ENCODE measurements around the gene BTBD16.

Gene BTBD16

DNA sequence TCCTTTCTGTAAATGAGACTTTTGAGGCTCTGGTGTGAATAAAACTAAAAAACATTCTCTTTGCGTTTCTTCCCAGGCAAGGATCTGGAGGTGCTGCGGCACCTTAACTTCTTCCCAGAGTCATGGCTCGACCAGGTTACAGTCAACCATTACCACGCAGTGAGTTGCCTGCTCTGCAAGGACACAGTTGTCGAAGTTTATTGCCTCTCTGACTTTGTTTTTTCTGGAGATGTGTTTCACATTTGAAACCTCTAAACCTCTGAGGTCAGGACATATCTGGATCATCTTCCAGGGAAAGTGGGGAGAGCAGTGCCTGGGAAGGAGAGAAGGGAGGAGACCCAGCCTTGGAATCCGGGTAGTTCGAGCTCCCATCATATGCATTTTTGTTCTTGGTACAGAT lies 60.0 kb downstream of the BTBD16 start:
- no peaks in the 10 kb centered on the region for H3K9me3 ChIP-seq (ENCODE audit: insufficient read depth, low read length)
- no peaks in the 10 kb centered on the region for H3K36me3 ChIP-seq (ENCODE audit: insufficient read depth, insufficient read length, low read length)
- TF ChIP-seq SUZ12 (IDR thresholded peaks at IDR 0.05; ENCODE audit: extremely low read depth, insufficient read depth, insufficient read length) (no peak), YY1 (IDR thresholded peaks at IDR 0.05; ENCODE audit: insufficient read depth, insufficient read length) (no peak), ZNF274 (IDR thresholded peaks at IDR 0.05; ENCODE audit: low read depth, low read length) (no peak)
- DNase-seq (ENCODE audit: low read depth, low spot score), result no peak
- peaks cover 2% of the 10 kb centered on the region for H3K4me1 ChIP-seq (ENCODE audit: insufficient read depth, insufficient read length)
- no peaks in the 10 kb centered on the region for H3K27me3 ChIP-seq (ENCODE audit: insufficient read depth, insufficient read length)
- no peak overlapping the region for H3K4me3 ChIP-seq (ENCODE audit: insufficient read length, low read depth)
- H3K9ac ChIP-seq (ENCODE audit: insufficient read length, low read depth), result no peak overlapping the region

DNA sequence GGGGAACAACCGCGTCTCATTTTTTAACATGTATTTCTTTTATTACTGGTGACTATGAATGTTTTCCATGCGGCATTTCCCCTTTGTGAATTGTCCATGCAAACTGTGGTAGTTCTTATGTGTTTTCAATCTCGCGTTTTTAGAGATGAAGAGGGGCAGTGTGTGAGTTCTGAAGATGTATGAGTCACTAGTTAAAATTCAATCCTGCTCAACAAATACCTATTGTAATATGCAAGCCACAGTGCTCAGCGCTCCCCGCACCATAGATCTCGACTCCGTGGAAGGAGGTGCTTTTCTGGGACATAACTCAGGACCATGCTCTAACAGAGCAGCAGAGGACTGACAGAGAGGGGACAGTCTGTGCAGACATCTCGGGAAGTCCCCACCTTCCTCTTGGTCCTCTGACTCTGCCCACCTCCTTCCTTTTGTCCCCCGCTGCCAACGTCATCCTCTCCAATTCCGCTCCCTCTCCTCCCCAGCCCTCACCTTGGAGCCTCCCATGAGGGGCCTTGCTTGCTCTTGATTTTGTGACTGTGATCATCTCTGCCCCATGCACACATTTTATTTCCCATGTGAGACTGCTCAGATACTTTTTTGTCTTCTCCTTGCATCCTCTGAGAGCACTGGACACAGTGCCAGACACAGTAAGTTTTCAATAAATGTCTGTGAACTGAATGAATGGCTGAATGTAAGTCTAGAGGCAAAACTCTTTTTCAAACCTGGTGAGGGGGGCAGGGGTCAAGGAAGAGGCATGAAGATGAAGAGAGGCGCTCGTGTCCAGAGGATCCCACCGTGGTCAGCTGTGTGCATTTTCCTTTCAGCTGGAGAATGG lies 60.7 kb downstream of the BTBD16 start:
- DNase-seq (ENCODE audit: low read depth, low spot score), result no peak
- no peak overlapping the region for H3K9ac ChIP-seq (ENCODE audit: insufficient read length, low read depth)
- TF ChIP-seq SUZ12 (IDR thresholded peaks at IDR 0.05; ENCODE audit: extremely low read depth, insufficient read depth, insufficient read length) (no peak), ZNF274 (IDR thresholded peaks at IDR 0.05; ENCODE audit: low read depth, low read length) (no peak), YY1 (IDR thresholded peaks at IDR 0.05; ENCODE audit: insufficient read depth, insufficient read length) (no peak)

DNA sequence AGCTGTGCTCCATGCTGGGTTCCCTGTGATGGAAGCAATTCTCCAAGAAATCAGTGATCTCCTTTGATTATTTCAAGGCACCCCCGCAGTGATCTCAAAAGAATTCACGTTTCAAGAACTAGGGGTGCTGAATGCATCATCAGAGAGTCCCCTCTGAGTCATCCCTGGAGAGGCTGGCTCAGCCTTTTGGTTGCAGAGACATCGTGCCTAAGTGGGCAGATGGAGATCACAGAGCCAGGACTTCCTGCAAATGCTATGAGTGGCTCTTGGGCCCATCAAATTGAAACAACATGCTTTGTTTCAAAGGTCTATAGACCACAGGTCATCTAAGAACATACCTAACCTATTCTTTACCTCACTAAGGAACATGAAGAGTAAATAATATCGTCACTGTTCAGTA lies 61.9 kb downstream of the BTBD16 start:
- H3K36me3 ChIP-seq (ENCODE audit: insufficient read depth, insufficient read length, low read length), result no peaks in the 10 kb centered on the region
- H3K4me1 ChIP-seq (ENCODE audit: insufficient read depth, insufficient read length), result peaks cover 2% of the 10 kb centered on the region
- no peak for DNase-seq (ENCODE audit: low read depth, low spot score)
- H3K27me3 ChIP-seq (ENCODE audit: insufficient read depth, insufficient read length), result no peaks in the 10 kb centered on the region
- TF ChIP-seq YY1 (IDR thresholded peaks at IDR 0.05; ENCODE audit: insufficient read depth, insufficient read length), result no peak
- no peak for TF ChIP-seq ZNF274 (IDR thresholded peaks at IDR 0.05; ENCODE audit: low read depth, low read length)
- TF ChIP-seq SUZ12 (IDR thresholded peaks at IDR 0.05; ENCODE audit: extremely low read depth, insufficient read depth, insufficient read length), result no peak
- H3K4me3 ChIP-seq (ENCODE audit: insufficient read length, low read depth), result no peak overlapping the region
- no peaks in the 10 kb centered on the region for H3K9me3 ChIP-seq (ENCODE audit: insufficient read depth, low read length)
- no peak overlapping the region for H3K9ac ChIP-seq (ENCODE audit: insufficient read length, low read depth)

More for the DNA sequence above, 60.7 kb downstream of the BTBD16 start:
- Histone ChIP-seq H3K4me1 (ENCODE audit: insufficient read depth, insufficient read length) (peaks cover 2% of the 10 kb centered on the region), H3K36me3 (ENCODE audit: insufficient read depth, insufficient read length, low read length) (no peaks in the 10 kb centered on the region), H3K27me3 (ENCODE audit: insufficient read depth, insufficient read length) (no peaks in the 10 kb centered on the region), H3K4me3 (ENCODE audit: insufficient read length, low read depth) (no peak overlapping the region), H3K9me3 (ENCODE audit: insufficient read depth, low read length) (no peaks in the 10 kb centered on the region)

DNA sequence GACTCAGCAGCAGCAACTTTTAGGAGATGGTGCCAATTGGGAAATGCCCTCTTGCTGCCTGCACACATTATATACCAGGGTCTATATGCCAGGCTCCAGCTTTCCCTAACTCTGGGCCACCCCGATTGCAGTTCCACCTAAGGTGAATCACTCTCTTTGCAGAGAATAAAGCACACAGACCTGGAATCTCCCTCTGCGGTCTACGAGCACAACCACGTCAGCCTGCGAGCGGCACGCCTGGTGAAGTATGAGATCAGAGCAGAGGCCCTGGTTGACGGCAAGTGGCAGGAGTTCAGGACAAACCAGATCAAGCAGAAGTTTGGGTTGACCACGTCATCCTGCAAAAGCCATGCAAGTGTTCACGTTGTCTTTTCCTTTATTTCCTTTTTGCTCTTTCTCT lies 65.2 kb downstream of the BTBD16 start:
- H3K4me3 ChIP-seq (ENCODE audit: insufficient read length, low read depth), result no peak overlapping the region
- TF ChIP-seq YY1 (IDR thresholded peaks at IDR 0.05; ENCODE audit: insufficient read depth, insufficient read length) (no peak), ZNF274 (IDR thresholded peaks at IDR 0.05; ENCODE audit: low read depth, low read length) (no peak), SUZ12 (IDR thresholded peaks at IDR 0.05; ENCODE audit: extremely low read depth, insufficient read depth, insufficient read length) (no peak)
- no peak for DNase-seq (ENCODE audit: low read depth, low spot score)
- H3K4me1 ChIP-seq (ENCODE audit: insufficient read depth, insufficient read length), result peaks cover 2% of the 10 kb centered on the region
- H3K36me3 ChIP-seq (ENCODE audit: insufficient read depth, insufficient read length, low read length), result no peaks in the 10 kb centered on the region
- H3K9me3 ChIP-seq (ENCODE audit: insufficient read depth, low read length), result no peaks in the 10 kb centered on the region
- no peak overlapping the region for H3K9ac ChIP-seq (ENCODE audit: insufficient read length, low read depth)
- no peaks in the 10 kb centered on the region for H3K27me3 ChIP-seq (ENCODE audit: insufficient read depth, insufficient read length)

DNA sequence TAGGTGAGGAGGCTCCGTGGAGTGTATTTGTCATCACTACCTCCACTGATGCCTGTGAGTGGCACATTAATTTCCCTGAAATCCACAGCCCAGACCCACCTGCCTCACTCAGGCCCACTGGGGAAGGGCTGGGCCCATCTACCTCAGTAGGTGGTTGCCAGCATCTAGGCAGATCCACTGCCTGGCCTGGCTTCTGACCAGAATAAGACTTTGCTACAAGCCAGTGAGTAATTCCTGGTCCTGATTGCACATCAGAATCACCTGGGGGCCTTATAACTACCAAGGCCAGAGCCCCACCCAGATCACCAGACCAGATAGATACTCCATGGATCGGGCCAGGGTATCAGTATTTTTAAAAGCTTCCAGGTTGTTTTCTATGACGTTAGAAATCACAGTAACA lies 65.9 kb downstream of the BTBD16 start:
- Histone ChIP-seq H3K9ac (ENCODE audit: insufficient read length, low read depth) (no peak overlapping the region), H3K9me3 (ENCODE audit: insufficient read depth, low read length) (no peaks in the 10 kb centered on the region), H3K4me3 (ENCODE audit: insufficient read length, low read depth) (no peak overlapping the region), H3K4me1 (ENCODE audit: insufficient read depth, insufficient read length) (no peaks in the 10 kb centered on the region), H3K27me3 (ENCODE audit: insufficient read depth, insufficient read length) (no peaks in the 10 kb centered on the region), H3K36me3 (ENCODE audit: insufficient read depth, insufficient read length, low read length) (no peaks in the 10 kb centered on the region)
- no peak for TF ChIP-seq ZNF274 (IDR thresholded peaks at IDR 0.05; ENCODE audit: low read depth, low read length)
- no peak for TF ChIP-seq SUZ12 (IDR thresholded peaks at IDR 0.05; ENCODE audit: extremely low read depth, insufficient read depth, insufficient read length)
- TF ChIP-seq YY1 (IDR thresholded peaks at IDR 0.05; ENCODE audit: insufficient read depth, insufficient read length), result no peak
- DNase-seq (ENCODE audit: low read depth, low spot score), result no peak

DNA sequence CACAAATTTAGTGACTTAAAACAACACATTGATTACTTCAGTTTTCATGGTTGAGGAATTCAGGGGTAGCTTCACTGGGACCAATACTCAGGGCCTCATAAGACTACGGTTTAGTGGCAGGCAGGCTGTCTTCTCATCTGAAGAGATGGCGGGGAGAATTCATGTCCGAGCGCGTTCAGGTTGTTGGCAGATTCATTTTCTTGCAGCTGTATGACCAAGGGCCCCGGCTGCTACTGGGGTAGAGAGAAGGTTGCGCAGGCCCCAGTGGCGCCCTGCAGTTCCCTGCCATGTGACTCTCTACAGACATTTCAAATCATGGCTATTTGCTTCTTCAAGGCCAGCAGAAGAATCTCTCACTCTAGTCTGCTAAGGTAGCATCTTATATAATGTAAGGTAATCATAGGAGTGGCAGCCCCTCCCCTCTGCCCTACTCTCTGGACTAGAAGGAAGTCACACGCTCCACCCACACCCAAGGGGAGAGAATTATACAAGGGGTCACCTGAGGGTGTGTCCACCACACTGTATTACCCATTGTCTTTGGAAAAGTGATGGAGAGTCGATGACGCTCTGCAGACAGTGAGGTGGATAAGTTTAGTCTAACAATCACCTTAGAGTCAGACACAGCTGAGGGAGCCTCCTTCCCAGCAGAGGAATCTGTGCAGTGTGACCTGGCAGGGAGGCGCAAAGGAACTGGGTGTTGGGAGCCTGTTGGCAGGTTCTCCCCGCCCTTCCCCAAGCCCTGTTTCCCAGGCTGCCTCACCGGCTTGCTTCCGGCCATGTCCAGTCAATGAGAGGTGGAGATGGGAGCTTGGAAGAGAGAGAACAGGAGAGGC lies 67.7 kb downstream of the BTBD16 start:
- TF ChIP-seq YY1 (IDR thresholded peaks at IDR 0.05; ENCODE audit: insufficient read depth, insufficient read length), result no peak
- TF ChIP-seq SUZ12 (IDR thresholded peaks at IDR 0.05; ENCODE audit: extremely low read depth, insufficient read depth, insufficient read length), result no peak
- no peak for TF ChIP-seq ZNF274 (IDR thresholded peaks at IDR 0.05; ENCODE audit: low read depth, low read length)
- Histone ChIP-seq H3K9me3 (ENCODE audit: insufficient read depth, low read length) (no peaks in the 10 kb centered on the region), H3K27me3 (ENCODE audit: insufficient read depth, insufficient read length) (no peaks in the 10 kb centered on the region), H3K4me3 (ENCODE audit: insufficient read length, low read depth) (no peak overlapping the region), H3K4me1 (ENCODE audit: insufficient read depth, insufficient read length) (no peaks in the 10 kb centered on the region), H3K9ac (ENCODE audit: insufficient read length, low read depth) (no peak overlapping the region), H3K36me3 (ENCODE audit: insufficient read depth, insufficient read length, low read length) (no peaks in the 10 kb centered on the region)
- DNase-seq (ENCODE audit: low read depth, low spot score), result no peak
